K562 (cell line): ENCODE measurements around the gene DYNLT2. TPM values are rescaled to one million over a fixed set of nuclear protein-coding genes. Genes with fewer than 3 reads are reported as not detected.

ENCODE experiments used
- ATAC-seq: fragments of 200-7000 bp; cut with Tn5 transposase; 3 replicates; pipeline ENCODE4 v1.9.1; 2020; ENCODE audit warnings: moderate library complexity
- BruUV-seq: library from RNA; stranded (reverse); fragments of 400-500 nt; replicated peaks from 2 replicates; lab custom pipeline; 2021; lab: Mats Ljungman, UMichigan
- CTCF ChIA-PET: fragments of 300-600 bp; formaldehyde crosslinking; extraction: SDS; loops from one replicate; lab custom pipeline; 2021; ENCODE audit warnings: low intra/inter-chr PET ratio; lab: Yijun Ruan, JAX
- POLR2A ChIA-PET: fragments of 300-600, 350-650 bp; sonication (Branson Sonifier 250); formaldehyde crosslinking; extraction: SDS; loops from one replicate; lab custom pipeline; 2021; ENCODE audit warnings: antibody characterized with exemption, inconsistent platforms; lab: Yijun Ruan, JAX
- DNase-seq, 4 experiments: peaks; one replicate each; pipeline versions ENCODE4 v3.0.0 to v3.0.0-alpha.2; 2011 to 2018; ENCODE audit warnings: low spot score in 3 of 4, mixed read lengths in 3 of 4; ENCODE audit errors: extremely low read depth in 1 of 4
- FAIRE-seq: peaks from 2 replicates; lab custom pipeline; 2011; peaks lifted over from hg19 to GRCh38; lab: Jason Lieb, UNC
- H2AFZ ChIP-seq: 2 replicates; pipeline ENCODE4 v1.6.0; 2011; ENCODE audit warnings: low read depth, low read length, control low read depth, inconsistent platforms
- H3K27ac ChIP-seq: fragments of 200-600 bp; 3 replicates; pipeline ENCODE4 v1.8.0; 2011; ENCODE audit warnings: low read depth, mild to moderate bottlenecking, control low read depth, inconsistent platforms, low read length, moderate library complexity, mixed read lengths; ENCODE audit errors: extremely low read depth
- H3K27me3 ChIP-seq, 2 experiments: fragments of 300-600 bp in 1 of 2; 2 replicates in 1 of 2; 3 replicates in 1 of 2; pipeline versions ENCODE4 v1.6.0 to v1.8.0; 2011; ENCODE audit warnings: inconsistent platforms in 2 of 2, low read length in 2 of 2, mild to moderate bottlenecking in 1 of 2, mixed read lengths in 1 of 2, moderate library complexity in 1 of 2; ENCODE audit not compliant: control insufficient read depth in 2 of 2, insufficient read depth in 2 of 2
- H3K36me3 ChIP-seq: fragments of 300-600 bp; 3 replicates; pipeline ENCODE4 v1.8.0; 2011; ENCODE audit warnings: mild to moderate bottlenecking, low read length, inconsistent platforms; ENCODE audit not compliant: control insufficient read depth, insufficient read depth
- H3K4me1 ChIP-seq, 2 experiments: fragments of 200-600 bp in 1 of 2; replicated peaks in 1 of 2; 2 replicates in 1 of 2; 3 replicates in 1 of 2; pipeline versions ENCODE4 v1.5.1 to v1.8.0; 2011; ENCODE audit warnings: inconsistent platforms in 2 of 2, low read length in 2 of 2, mild to moderate bottlenecking in 1 of 2, mixed read lengths in 1 of 2, moderate library complexity in 1 of 2; ENCODE audit not compliant: control insufficient read depth in 2 of 2, insufficient read depth in 2 of 2
- H3K4me2 ChIP-seq: 2 replicates; pipeline ENCODE4 v1.6.1; 2011; ENCODE audit warnings: low read length, control low read depth, inconsistent platforms, mixed read lengths; ENCODE audit not compliant: insufficient read depth
- H3K4me3 ChIP-seq: fragments of 200-600 bp; sonication (generic), shearing (Covaris generic); 2 replicates; pipeline ENCODE4 v1.5.1; 2016; ENCODE audit warnings: control low read depth, inconsistent platforms
- H3K79me2 ChIP-seq: fragments of 200-600 bp; 3 replicates; pipeline ENCODE4 v1.8.0; 2011; ENCODE audit warnings: low read length, inconsistent platforms; ENCODE audit not compliant: control insufficient read depth, insufficient read depth
- H3K9ac ChIP-seq, 2 experiments: 2 replicates each; pipeline versions ENCODE4 v1.6.0 to v1.6.1; 2011; ENCODE audit warnings: low read depth in 2 of 2, low read length in 2 of 2, control low read depth in 1 of 2, inconsistent platforms in 1 of 2, mild to moderate bottlenecking in 1 of 2, mixed read lengths in 1 of 2; ENCODE audit not compliant: insufficient read depth in 1 of 2
- H3K9me1 ChIP-seq: one replicate; pipeline ENCODE4 v1.6.0; 2011; ENCODE audit warnings: inconsistent platforms, mild to moderate bottlenecking, low read length, moderate library complexity; ENCODE audit not compliant: control insufficient read depth, insufficient read depth
- H3K9me3 ChIP-seq: replicated peaks from 2 replicates; pipeline ENCODE4 v1.5.1; 2011; ENCODE audit warnings: low read depth, low read length, inconsistent platforms; ENCODE audit not compliant: control insufficient read depth, insufficient read depth
- H4K20me1 ChIP-seq: replicated peaks from 2 replicates; pipeline ENCODE4 v1.6.1; 2011; ENCODE audit warnings: low read length, inconsistent platforms, mixed read lengths; ENCODE audit not compliant: control insufficient read depth, insufficient read depth
- BDP1 ChIP-seq: IDR thresholded peaks from 3 replicates; pipeline ENCODE4 v1.6.1; 2011; ENCODE audit not compliant: insufficient read length, insufficient read depth
- CBFA2T3 ChIP-seq: fragments of 450-650 bp; IDR thresholded peaks from 2 replicates; pipeline ENCODE4 v1.6.1; 2017
- CTBP1 ChIP-seq: fragments of 450-650 bp; IDR thresholded peaks from 2 replicates; pipeline ENCODE4 v1.6.1; 2016; ENCODE audit warnings: borderline replicate concordance
- E2F5 ChIP-seq: sonication (generic); formaldehyde crosslinking; IDR thresholded peaks from 2 replicates; pipeline ENCODE4 v1.8.0; 2022; ENCODE audit warnings: mild to moderate bottlenecking, missing genetic modification reagents
- EZH2 ChIP-seq: IDR thresholded peaks from 2 replicates; pipeline ENCODE4 v1.6.1; 2012; ENCODE audit warnings: low read depth, mild to moderate bottlenecking, inconsistent platforms, low read length, borderline replicate concordance
- HOXB6 ChIP-seq: fragments of 250-450 bp; sonication (Bioruptor Pico); IDR thresholded peaks from 2 replicates; pipeline ENCODE4 v1.5.1; 2022; ENCODE audit warnings: mild to moderate bottlenecking, borderline replicate concordance
- IRF2 ChIP-seq: sonication (generic); formaldehyde crosslinking; IDR thresholded peaks from 2 replicates; pipeline ENCODE4 v1.8.1; 2022; ENCODE audit warnings: mild to moderate bottlenecking, missing genetic modification reagents
- KDM2B ChIP-seq: fragments of 250-450 bp; sonication (Bioruptor Pico); IDR thresholded peaks from 2 replicates; pipeline ENCODE4 v1.8.0; 2021; ENCODE audit warnings: mild to moderate bottlenecking, moderate library complexity
- NFIC ChIP-seq: fragments of 450-650 bp; IDR thresholded peaks from 2 replicates; pipeline ENCODE4 v1.6.1; 2017; ENCODE audit warnings: mild to moderate bottlenecking, inconsistent platforms
- TAF9B ChIP-seq: fragments of 450-650 bp; IDR thresholded peaks from 2 replicates; pipeline ENCODE4 v1.6.1; 2018; ENCODE audit warnings: mild to moderate bottlenecking; ENCODE audit not compliant: partially characterized antibody
- ZC3H11A ChIP-seq: IDR thresholded peaks from 2 replicates; pipeline ENCODE4 v1.6.1; 2012; ENCODE audit warnings: low read depth, low read length, improper control_type of control experiment
- ZNF165 ChIP-seq: fragments of 250-450 bp; sonication (Bioruptor Pico); IDR thresholded peaks from 2 replicates; pipeline ENCODE4 v1.4.0; 2020; ENCODE audit warnings: borderline replicate concordance
- ZNF263 ChIP-seq: sonication (generic); formaldehyde crosslinking; IDR thresholded peaks from 2 replicates; pipeline ENCODE4 v1.8.0; 2022; ENCODE audit warnings: mild to moderate bottlenecking, missing genetic modification reagents, borderline replicate concordance
- ZNF740 ChIP-seq, 3 experiments: fragments of 200-800 bp in 1 of 3; sonication (Bioruptor generic) in 1 of 3; sonication (generic) in 1 of 3; formaldehyde crosslinking in 1 of 3; IDR thresholded peaks; 2 replicates each; pipeline versions ENCODE4 v1.6.1 to v1.8.0; 2016 to 2022; ENCODE audit warnings: mild to moderate bottlenecking in 2 of 3, missing compliant biosample characterization in 2 of 3, missing genetic modification characterization in 2 of 3, missing genetic modification reagents in 1 of 3
- WGBS: fragments of 100-300 bp; shearing (Covaris generic); methylation state at CpG from one replicate; pipeline ENCODE4 v1.1.6; 2016; ENCODE audit warnings: low coverage, mixed read lengths; ENCODE audit not compliant: insufficient coverage; ENCODE audit errors: missing lambda C conversion rate; 5-methylcytosine and 5-hydroxymethylcytosine counted together
- in situ Hi-C: fragments of 300-500 bp; cut with MboI; formaldehyde crosslinking; loops from 4 replicates; pipeline ENCODE4 v1.15.0; 2018; ENCODE audit warnings: inconsistent platforms, mixed read lengths
- intact Hi-C: fragments of 100-400 bp; cut with micrococcal nuclease; formaldehyde crosslinking; loops from 2 replicates; pipeline ENCODE4 v1.14.2; 2022
- polyA plus RNA-seq, 8 experiments: library from polyadenylated mRNA; depleted of rRNA in 4 of 8; stranded (reverse) in 5 of 8; unstranded in 3 of 8; fragments of >200 nt; fragmentation: Nextera tagmentation in 2 of 8; fragmentation: Illumina TruSeq in 1 of 8; extraction: Ambion mirVana in 2 of 8; extraction: Trizol in 1 of 8; gene quantifications; 2 replicates each; pipeline versions ENCODE4 v1.2.1 to v1.2.3, GENCODE V29; 2011 to 2014; ENCODE audit warnings: inconsistent platforms in 1 of 8, missing spikeins in 1 of 8
- total RNA-seq, 7 experiments: library from RNA; depleted of rRNA in 6 of 7; stranded (reverse); fragments of >200 nt in 6 of 7; fragmentation: Illumina TruSeq in 2 of 7; extraction: Trizol in 2 of 7; gene quantifications; 2 replicates each; pipeline versions ENCODE4 v1.2.1 to v1.2.3, GENCODE V29; 2011 to 2021; ENCODE audit warnings: low replicate concordance in 1 of 7
- TF ChIP-seq, protein P1 (sequence below), 2 experiments: IDR thresholded peaks; 2 replicates each; pipeline ENCODE4 v1.6.1; 2011; ENCODE audit warnings: borderline replicate concordance in 1 of 2, control low read depth in 1 of 2, low read depth in 1 of 2, low read length in 1 of 2, mild to moderate bottlenecking in 1 of 2, mixed read lengths in 1 of 2, moderate library complexity in 1 of 2; ENCODE audit not compliant: insufficient read depth in 1 of 2, insufficient read length in 1 of 2, poor library complexity in 1 of 2, severe bottlenecking in 1 of 2; ENCODE audit errors: extremely low read depth in 1 of 2
- TF ChIP-seq, protein P2 (sequence below): sonication (generic); formaldehyde crosslinking; IDR thresholded peaks from 2 replicates; pipeline ENCODE4 v1.8.0; 2022; ENCODE audit warnings: missing genetic modification reagents, mild to moderate bottlenecking, moderate library complexity, borderline replicate concordance

DYNLT2 gene
- total and polyA plus RNA-seq, 9 of the 15 experiments (the other 6 are each of a cell fraction or from before 2014, with no cell fraction given), result 2.0 to 12.8 (median 6.3) TPM

- peaks cover 0 to 7% of the 10 kb centered on the region in 2 experiments; a peak in 2 of 5 replicates for H3K4me1 ChIP-seq
- BruUV-seq, result no TSS peak
- H3K79me2 ChIP-seq, result no peaks in the 10 kb centered on the region
- no peak overlapping the region; a peak in 1 of 4 replicates for H3K9ac ChIP-seq
- peaks cover 49 to 53% of the 10 kb centered on the region in 2 experiments for H3K27me3 ChIP-seq
- no peak for FAIRE-seq
- peak; percentile 39 for ATAC-seq
- peaks cover 6% of the 10 kb centered on the region; the same call in 1 of the 2 replicates for H4K20me1 ChIP-seq
- TF ChIP-seq TAF9B, result no peak
- TF ChIP-seq E2F5 (CRISPR knock-in tag), result no peak
- TF ChIP-seq, protein P1, sequence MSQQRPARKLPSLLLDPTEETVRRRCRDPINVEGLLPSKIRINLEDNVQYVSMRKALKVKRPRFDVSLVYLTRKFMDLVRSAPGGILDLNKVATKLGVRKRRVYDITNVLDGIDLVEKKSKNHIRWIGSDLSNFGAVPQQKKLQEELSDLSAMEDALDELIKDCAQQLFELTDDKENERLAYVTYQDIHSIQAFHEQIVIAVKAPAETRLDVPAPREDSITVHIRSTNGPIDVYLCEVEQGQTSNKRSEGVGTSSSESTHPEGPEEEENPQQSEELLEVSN (IDR thresholded peaks at IDR 0.05; ENCODE audit: borderline replicate concordance in 1 of 2, extremely low read depth in 1 of 2, insufficient read depth in 1 of 2, insufficient read length in 1 of 2, low read depth in 1 of 2, low read length in 1 of 2, poor library complexity in 1 of 2, severe bottlenecking in 1 of 2), result peak in 1 of 2 experiments; percentile 37
- TF ChIP-seq ZNF263 (CRISPR knock-in tag), result no peak
- TF ChIP-seq ZNF740 (CRISPR knock-in tag; IDR thresholded peaks at IDR 0.05), result no peak
- no peak for TF ChIP-seq ZNF740 (tag; IDR thresholded peaks at IDR 0.05)
- TF ChIP-seq CTBP1, result no peak
- TF ChIP-seq IRF2 (CRISPR knock-in tag), result no peak
- no peak for TF ChIP-seq ZC3H11A
- no peak for TF ChIP-seq KDM2B (CRISPR knock-in tag)
- no peak for TF ChIP-seq ZNF165
- TF ChIP-seq HOXB6 (CRISPR knock-in tag), result no peak
- TF ChIP-seq, protein P2, sequence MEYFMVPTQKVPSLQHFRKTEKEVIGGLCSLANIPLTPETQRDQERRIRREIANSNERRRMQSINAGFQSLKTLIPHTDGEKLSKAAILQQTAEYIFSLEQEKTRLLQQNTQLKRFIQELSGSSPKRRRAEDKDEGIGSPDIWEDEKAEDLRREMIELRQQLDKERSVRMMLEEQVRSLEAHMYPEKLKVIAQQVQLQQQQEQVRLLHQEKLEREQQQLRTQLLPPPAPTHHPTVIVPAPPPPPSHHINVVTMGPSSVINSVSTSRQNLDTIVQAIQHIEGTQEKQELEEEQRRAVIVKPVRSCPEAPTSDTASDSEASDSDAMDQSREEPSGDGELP (CRISPR knock-in tag), result peak; percentile 42; the same call in 1 of the 2 replicates
- TF ChIP-seq EZH2, result peak; percentile 72; the same call in 1 of the 2 replicates
- 0 out of 2 replicates have a peak, but pooled peaks have one; percentile 22 for TF ChIP-seq NFIC
- no peak for TF ChIP-seq BDP1
- peak; percentile 28; the same call in 1 of the 2 replicates for TF ChIP-seq CBFA2T3
- intact Hi-C loops (no loop called here), in situ Hi-C loops (no loop called here)
- H3K27ac ChIP-seq, result no peak overlapping the region
- no peaks in the 10 kb centered on the region for H3K36me3 ChIP-seq
- 5% methylated on average over 13 of the region's 13 CpGs for WGBS
- no peak overlapping the region for H3K4me3 ChIP-seq
- DNase-seq, result no peak
- H3K9me1 ChIP-seq, result no peaks in the 10 kb centered on the region
- CTCF ChIA-PET, result no interaction called here
- H2AFZ ChIP-seq, result no peak overlapping the region
- H3K4me2 ChIP-seq, result no peak overlapping the region
- no peaks in the 10 kb centered on the region for H3K9me3 ChIP-seq
- POLR2A ChIA-PET, result interaction anchor here (0.6 kb wide), 1 partner anchor 1941 kb away, joined by 3 read pairs; no protein-coding TSS in a partner anchor
These were observed 49.5 kb upstream of the DYNLT2 start for GRCh38 chr6:169800668-169801395.
